IPS-18c (cell line): ENCODE results near the gene C7orf33.

ENCODE experiments used
- H3K4me3 ChIP-seq: 2 replicates; pipeline ENCODE4 v1.7.0; 2013; ENCODE audit warnings: low read depth, mild to moderate bottlenecking, low read length, moderate library complexity; ENCODE audit not compliant: insufficient read depth
- H3K9me3 ChIP-seq: one replicate; pipeline ENCODE4 v1.6.1; 2013; ENCODE audit warnings: mild to moderate bottlenecking, low read length, moderate library complexity; ENCODE audit not compliant: control insufficient read depth, insufficient read depth

Gene C7orf33

DNA sequence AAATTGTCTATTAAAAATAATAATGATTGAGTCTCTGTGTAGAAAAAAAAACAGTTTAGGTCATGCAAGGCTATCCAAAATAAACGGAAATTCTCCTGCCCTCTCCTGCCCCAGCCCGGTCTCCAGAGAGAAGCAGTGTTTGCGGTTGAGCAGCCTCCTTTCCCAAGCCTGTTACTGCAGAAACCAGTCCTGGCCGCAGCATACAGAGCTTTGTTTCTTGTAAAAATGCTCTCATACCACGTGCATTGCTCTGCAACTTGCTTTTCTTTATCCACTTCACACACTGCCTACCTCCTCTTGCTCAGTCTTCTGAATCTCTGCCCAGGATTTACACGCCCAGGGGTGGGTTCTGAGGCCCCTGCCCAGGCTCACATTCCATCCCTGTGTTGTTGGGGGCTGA, 73.8 kb downstream of the C7orf33 start:
- no peak overlapping the region for H3K4me3 ChIP-seq
- no peaks in the 10 kb centered on the region for H3K9me3 ChIP-seq

GRCh38 chr7:148665221-148665620, 74.7 kb downstream of the C7orf33 start:
- Histone ChIP-seq H3K4me3 (no peak overlapping the region), H3K9me3 (no peaks in the 10 kb centered on the region)
